ENCODE results near the gene ZFP57. TPM values are rescaled to one million over a fixed set of nuclear protein-coding genes. Genes with fewer than 3 reads are reported as not detected.

ZFP57 gene
- total and polyA plus RNA-seq, 2 of the 13 experiments (the other 11 are each of a cell fraction or from before 2014, with no cell fraction given) = not detected

GRCh38 chr6:29626948-29627754, 53.8 kb downstream of the ZFP57 start (continued):
- TF ChIP-seq SOX6 (IDR thresholded peaks at IDR 0.05) (no peak), SOX6 (CRISPR knock-in tag; IDR thresholded peaks at IDR 0.05) (no peak), NBN (conservative IDR thresholded peaks at IDR 0.05) (no peak), TOE1 (CRISPR knock-in tag; IDR thresholded peaks at IDR 0.05) (no peak), GLMP (CRISPR knock-in tag; IDR thresholded peaks at IDR 0.05; ENCODE audit: borderline replicate concordance) (no peak)

- Histone ChIP-seq H3K4me1 (ENCODE audit: insufficient read depth, low read length) (peaks cover 11% of the 10 kb centered on the region), H3K27ac (ENCODE audit: extremely low read length, insufficient read depth, low read length) (no peak overlapping the region), H4K20me1 (ENCODE audit: insufficient read depth, low read length) (no peaks in the 10 kb centered on the region), H3K4me2 (ENCODE audit: low read depth, low read length) (no peak overlapping the region), H2AFZ (ENCODE audit: low read length) (no peak overlapping the region), H3K4me3 (replicated peaks in 1 of 3; ENCODE audit: insufficient read depth in 1 of 3, low read depth in 2 of 3, low read length in 3 of 3) (no peak overlapping the region), H3K27me3 (ENCODE audit: control insufficient read depth in 1 of 2, insufficient read depth in 2 of 2, low read length in 2 of 2) (peaks cover 10 to 54% of the 10 kb centered on the region in 2 experiments), H3K79me2 (ENCODE audit: insufficient read depth, low read length) (no peaks in the 10 kb centered on the region), H3K9me3 (ENCODE audit: low read length) (no peaks in the 10 kb centered on the region), H3K9ac (ENCODE audit: insufficient read depth, low read depth, low read length) (no peak overlapping the region), H3K36me3 (replicated peaks in 1 of 2; ENCODE audit: control insufficient read depth in 1 of 2, insufficient read depth in 2 of 2, low read length in 2 of 2) (no peaks in the 10 kb centered on the region)
- in situ Hi-C loops (cut with HindIII; ENCODE audit: extremely low pct_ligation_motif_present, low pct_unique_long_range_greater_than_20kb) = no loop called here
- ATAC-seq (no peak), DNase-seq (ENCODE audit: low spot score) (no peak), FAIRE-seq (no peak)
- intact Hi-C loops (cut with micrococcal nuclease; ENCODE audit: unreplicated experiment) = no loop called here
- ChIA-PET CTCF (ENCODE audit: low intra/inter-chr PET ratio, low total read pairs) (no interaction called here), POLR2A (no interaction called here)
- 15% methylated on average over 7 of the region's 7 CpGs for WGBS (ENCODE audit: low lambda C conversion rate)
- no TSS peak for BruUV-seq (replicated peaks)
- TF ChIP-seq ATM (IDR thresholded peaks at IDR 0.05; ENCODE audit: borderline replicate concordance) = no peak
- no peak for TF ChIP-seq ZC3H13 (CRISPR knock-in tag; IDR thresholded peaks at IDR 0.05)
- TF ChIP-seq JDP2 (CRISPR knock-in tag; IDR thresholded peaks at IDR 0.05; ENCODE audit: borderline replicate concordance) = no peak
- no peak for TF ChIP-seq DMTF1 (CRISPR knock-in tag; IDR thresholded peaks at IDR 0.05)
- TF ChIP-seq ATF3 (CRISPR knock-in tag; IDR thresholded peaks at IDR 0.05) = no peak
- no peak for TF ChIP-seq ZSCAN31 (CRISPR knock-in tag; IDR thresholded peaks at IDR 0.05; ENCODE audit: low read depth)
- no peak for TF ChIP-seq FOXA3 (CRISPR knock-in tag; IDR thresholded peaks at IDR 0.05)
- no peak for TF ChIP-seq NFAT5 (CRISPR knock-in tag; IDR thresholded peaks at IDR 0.05)
- TF ChIP-seq ZNF567 (CRISPR knock-in tag; IDR thresholded peaks at IDR 0.05; ENCODE audit: borderline replicate concordance) = no peak
Observed at GRCh38 chr6:29625337-29625930, 55.5 kb downstream of the ZFP57 start.
